SK-N-SH (cell line): ENCODE measurements around the gene TMED1. TPM values are rescaled to one million over a fixed set of nuclear protein-coding genes. Genes with fewer than 3 reads are reported as not detected.

Experiments
- CTCF ChIA-PET: fragments of 300-600, 350-600 bp; formaldehyde crosslinking; extraction: SDS; loops from one replicate; lab custom pipeline; 2021; lab: Yijun Ruan, JAX
- POLR2A ChIA-PET: fragments of 350-600 bp; sonication (Branson Sonifier 250); formaldehyde crosslinking; extraction: SDS; loops from one replicate; lab custom pipeline; 2020; ENCODE audit warnings: antibody characterized with exemption, inconsistent platforms; lab: Yijun Ruan, JAX
- DNase-seq: peaks from one replicate; pipeline ENCODE4 v3.0.0; 2012
- H2AFZ ChIP-seq: fragments of 200-600 bp; sonication (generic); 2 replicates; pipeline ENCODE4 v1.8.1; 2016; ENCODE audit warnings: antibody characterized with exemption, mild to moderate bottlenecking, low read depth
- H3F3A ChIP-seq: fragments of 200-600 bp; sonication (generic); replicated peaks from 2 replicates; pipeline ENCODE3; 2016; ENCODE audit warnings: antibody characterized with exemption, mild to moderate bottlenecking; ENCODE audit not compliant: insufficient read depth
- H3K27ac ChIP-seq, 2 experiments: fragments of 200-500 bp in 1 of 2; fragments of 200-600 bp in 1 of 2; sonication (Bioruptor generic) in 1 of 2; sonication (generic), shearing (Covaris generic) in 1 of 2; 2 replicates each; pipeline versions ENCODE4 v1.5.1 to v1.6.1; 2014 to 2016; ENCODE audit warnings: low read depth in 2 of 2, inconsistent platforms in 1 of 2, low read length in 1 of 2, mild to moderate bottlenecking in 1 of 2, mixed read lengths in 1 of 2
- H3K27me3 ChIP-seq: fragments of 200-600 bp; sonication (generic), shearing (Covaris generic); 2 replicates; pipeline ENCODE4 v1.6.1; 2016; ENCODE audit warnings: mixed run types; ENCODE audit not compliant: insufficient read depth
- H3K36me3 ChIP-seq, 2 experiments: fragments of 200-500 bp in 1 of 2; fragments of 200-600 bp in 1 of 2; sonication (Bioruptor generic) in 1 of 2; sonication (generic) in 1 of 2; replicated peaks in 1 of 2; 2 replicates each; pipeline versions ENCODE3 to v1.5.1; 2014 to 2016; ENCODE audit warnings: low read length in 1 of 2, mild to moderate bottlenecking in 1 of 2; ENCODE audit not compliant: insufficient read depth in 2 of 2, control insufficient read depth in 1 of 2
- H3K4me1 ChIP-seq, 2 experiments: fragments of 200-500 bp in 1 of 2; fragments of 200-600 bp in 1 of 2; sonication (Bioruptor generic) in 1 of 2; sonication (generic), shearing (Covaris generic) in 1 of 2; 2 replicates each; pipeline versions ENCODE4 v1.5.1 to v1.6.1; 2014 to 2016; ENCODE audit warnings: low read depth in 1 of 2, low read length in 1 of 2, mixed run types in 1 of 2; ENCODE audit not compliant: insufficient read depth in 2 of 2, control insufficient read depth in 1 of 2
- H3K4me2 ChIP-seq: fragments of 200-600 bp; sonication (generic), shearing (Covaris generic); 2 replicates; pipeline ENCODE4 v1.6.1; 2017; ENCODE audit warnings: mixed run types
- H3K4me3 ChIP-seq, 2 experiments: fragments of 200-500 bp in 1 of 2; fragments of 200-600 bp in 1 of 2; sonication (Bioruptor generic) in 1 of 2; sonication (generic), shearing (Covaris generic) in 1 of 2; 2 replicates each; pipeline versions ENCODE4 v1.5.1 to v1.8.1; 2014 to 2016; ENCODE audit warnings: low read depth in 2 of 2, inconsistent platforms in 1 of 2, low read length in 1 of 2, mild to moderate bottlenecking in 1 of 2, mixed read lengths in 1 of 2, moderate library complexity in 1 of 2
- H3K79me2 ChIP-seq: fragments of 200-600 bp; sonication (generic); 2 replicates; pipeline ENCODE4 v1.8.1; 2017; ENCODE audit warnings: mild to moderate bottlenecking; ENCODE audit not compliant: insufficient read depth
- H3K9ac ChIP-seq: fragments of 200-600 bp; sonication (generic); 2 replicates; pipeline ENCODE4 v1.6.1; 2017; ENCODE audit warnings: mixed run types
- H3K9me2 ChIP-seq: fragments of 200-600 bp; sonication (generic); 2 replicates; pipeline ENCODE4 v1.6.1; 2017; ENCODE audit warnings: mixed run types
- H3K9me3 ChIP-seq: fragments of 200-600 bp; sonication (generic); 2 replicates; pipeline ENCODE4 v1.6.1; 2017; ENCODE audit warnings: mixed run types, mild to moderate bottlenecking, moderate library complexity
- H4K20me1 ChIP-seq: fragments of 200-600 bp; sonication (generic); 2 replicates; pipeline ENCODE4 v1.6.1; 2017; ENCODE audit warnings: mild to moderate bottlenecking, mixed run types; ENCODE audit not compliant: insufficient read depth
- EP300 ChIP-seq, 2 experiments: IDR thresholded peaks; 2 replicates each; pipeline versions ENCODE4 v1.4.0 to v1.6.1; 2012; ENCODE audit warnings: borderline replicate concordance in 1 of 2, low read depth in 1 of 2, low read length in 1 of 2
- EZH2phosphoT487 ChIP-seq: fragments of 200-600 bp; sonication (generic); IDR thresholded peaks from 2 replicates; pipeline ENCODE4 v1.6.1; 2017; ENCODE audit warnings: low read depth, mixed run types, mild to moderate bottlenecking, antibody characterized with exemption, moderate library complexity, borderline replicate concordance
- FOSL2 ChIP-seq: IDR thresholded peaks from 2 replicates; pipeline ENCODE4 v1.4.0; 2012; ENCODE audit warnings: low read depth, mild to moderate bottlenecking, moderate library complexity, borderline replicate concordance
- MEF2A ChIP-seq: IDR thresholded peaks from 2 replicates; pipeline ENCODE4 v1.4.0; 2012; ENCODE audit warnings: low read depth, borderline replicate concordance
- PBX3 ChIP-seq: IDR thresholded peaks from 2 replicates; pipeline ENCODE4; 2012
- RCOR1 ChIP-seq: fragments of 150-350 bp; IDR thresholded peaks from 2 replicates; pipeline ENCODE4 v1.6.1; 2017; ENCODE audit warnings: antibody characterized with exemption, low read length
- REST ChIP-seq: IDR thresholded peaks from 2 replicates; pipeline ENCODE4 v1.6.1; 2012; ENCODE audit warnings: mild to moderate bottlenecking, low read depth, low read length, moderate library complexity
- RFX5 ChIP-seq: IDR thresholded peaks from 2 replicates; pipeline ENCODE4 v1.6.1; 2012; ENCODE audit warnings: mild to moderate bottlenecking, improper control_type of control experiment, low read length
- SMC3 ChIP-seq: IDR thresholded peaks from 2 replicates; pipeline ENCODE4 v1.6.1; 2012; ENCODE audit warnings: low read depth, low read length, improper control_type of control experiment
- TAF1 ChIP-seq: IDR thresholded peaks from 2 replicates; pipeline ENCODE4 v1.6.1; 2012; ENCODE audit warnings: low read depth, mild to moderate bottlenecking, low read length, moderate library complexity, borderline replicate concordance
- USF1 ChIP-seq: IDR thresholded peaks from 2 replicates; pipeline ENCODE4 v1.4.0; 2012; ENCODE audit warnings: low read depth, borderline replicate concordance
- USF2 ChIP-seq: fragments of 150-350 bp; IDR thresholded peaks from 2 replicates; pipeline ENCODE4 v1.6.1; 2017; ENCODE audit warnings: antibody characterized with exemption, low read length, low read depth, borderline replicate concordance
- YY1 ChIP-seq: IDR thresholded peaks from 2 replicates; pipeline ENCODE4 v1.4.0; 2012; ENCODE audit warnings: low read depth, mild to moderate bottlenecking
- WGBS: methylation state at CpG from one replicate; pipeline ENCODE4 v1.1.6; 2017; ENCODE audit warnings: low lambda C conversion rate; 5-methylcytosine and 5-hydroxymethylcytosine counted together
- polyA plus RNA-seq, 3 experiments: library from polyadenylated mRNA; depleted of rRNA; stranded (reverse); fragments of >200 nt; gene quantifications; 2 replicates each; pipeline ENCODE4 v1.2.3, GENCODE V29; 2012

The TMED1 gene
- polyA plus RNA-seq, 1 of the 3 experiments (the other 2 are of a cell fraction): 92.4 TPM

GRCh38 chr19:10800488-10800887 is 35.5 kb downstream of the TMED1 start:
- no peaks in the 10 kb centered on the region for H3K4me1 ChIP-seq
- H3K9me3 ChIP-seq: no peaks in the 10 kb centered on the region
- peaks cover 26 to 48% of the 10 kb centered on the region in 2 experiments for H3K36me3 ChIP-seq
- H3K27me3 ChIP-seq: no peaks in the 10 kb centered on the region
- H3F3A ChIP-seq: no peaks in the 10 kb centered on the region
- CTCF ChIA-PET: no interaction called here
- no peak overlapping the region for H3K4me3 ChIP-seq
- no peaks in the 10 kb centered on the region for H3K79me2 ChIP-seq
- no peak overlapping the region for H3K4me2 ChIP-seq
- POLR2A ChIA-PET: no interaction called here
- no peak overlapping the region for H3K27ac ChIP-seq
- H3K9ac ChIP-seq: no peak overlapping the region
- TF ChIP-seq FOSL2: no peak
- no peak for TF ChIP-seq REST
- TF ChIP-seq PBX3: no peak
- no peak for TF ChIP-seq USF2
- no peak for TF ChIP-seq EP300 (IDR thresholded peaks at IDR 0.05; ENCODE audit: borderline replicate concordance in 1 of 2, low read depth in 1 of 2, low read length in 1 of 2)
- TF ChIP-seq YY1: no peak
- DNase-seq: no peak
- WGBS: 95% methylated on average over 9 of the region's 9 CpGs
- no peaks in the 10 kb centered on the region for H3K9me2 ChIP-seq
- H4K20me1 ChIP-seq: no peaks in the 10 kb centered on the region
- no peak overlapping the region for H2AFZ ChIP-seq

GRCh38 chr19:10797541-10798256 is 38.3 kb downstream of the TMED1 start:
- Histone ChIP-seq H3K27ac (no peak overlapping the region), H3F3A (no peaks in the 10 kb centered on the region), H3K9me2 (no peaks in the 10 kb centered on the region), H3K9me3 (no peaks in the 10 kb centered on the region), H3K36me3 (peaks cover 42 to 49% of the 10 kb centered on the region in 2 experiments), H2AFZ (no peak overlapping the region), H3K4me2 (no peak overlapping the region), H3K4me1 (no peaks in the 10 kb centered on the region), H4K20me1 (no peaks in the 10 kb centered on the region), H3K27me3 (no peaks in the 10 kb centered on the region), H3K9ac (no peak overlapping the region), H3K79me2 (no peaks in the 10 kb centered on the region), H3K4me3 (no peak overlapping the region)
- DNase-seq: peak; percentile 25
- WGBS: 83% methylated on average over 16 of the region's 19 CpGs
- CTCF ChIA-PET: no interaction called here
- TF ChIP-seq SMC3: no peak
- TF ChIP-seq MEF2A: no peak
- no peak for TF ChIP-seq USF2
- TF ChIP-seq TAF1: no peak
- no peak for TF ChIP-seq USF1
- TF ChIP-seq EZH2phosphoT487: no peak
- no peak for TF ChIP-seq RCOR1
- TF ChIP-seq RFX5: no peak
- TF ChIP-seq PBX3: no peak
- POLR2A ChIA-PET: no interaction called here
